Endothelial cell (in vitro differentiated cells): ENCODE data around the gene RND1. TPM values are rescaled to one million over a fixed set of nuclear protein-coding genes. Genes with fewer than 3 reads are reported as not detected.

Source experiments
- DNase-seq: peaks from one replicate; pipeline ENCODE4 v3.0.0; 2021; ENCODE audit warnings: low spot score
- H3K27ac Mint-ChIP-seq: one replicate; pipeline ENCODE4 v1.8.0; 2021; ENCODE audit warnings: mixed read lengths, inconsistent platforms; ENCODE audit not compliant: unreplicated experiment
- H3K27me3 Mint-ChIP-seq: one replicate; pipeline ENCODE4 v1.8.0; 2021; ENCODE audit warnings: mild to moderate bottlenecking, moderate library complexity, mixed read lengths, inconsistent platforms; ENCODE audit not compliant: unreplicated experiment
- H3K36me3 Mint-ChIP-seq: one replicate; pipeline ENCODE4 v1.8.0; 2021; ENCODE audit warnings: mild to moderate bottlenecking, low read depth, mixed read lengths, inconsistent platforms; ENCODE audit not compliant: unreplicated experiment
- H3K4me1 Mint-ChIP-seq: one replicate; pipeline ENCODE4 v1.8.0; 2021; ENCODE audit warnings: mild to moderate bottlenecking, mixed read lengths, inconsistent platforms; ENCODE audit not compliant: unreplicated experiment
- H3K4me3 Mint-ChIP-seq: one replicate; pipeline ENCODE4 v1.8.0; 2021; ENCODE audit warnings: mild to moderate bottlenecking, mixed read lengths, inconsistent platforms; ENCODE audit not compliant: unreplicated experiment
- H3K9me3 Mint-ChIP-seq: one replicate; pipeline ENCODE4 v1.8.0; 2021; ENCODE audit warnings: mixed read lengths, inconsistent platforms; ENCODE audit not compliant: unreplicated experiment
- CTCF ChIP-seq: fragments of 200-600 bp; sonication (generic); IDR thresholded peaks from one replicate; pipeline ENCODE4 v1.5.0; 2021; ENCODE audit warnings: antibody characterized with exemption; ENCODE audit not compliant: unreplicated experiment
- total RNA-seq: library from RNA; stranded (reverse); fragmentation: NEBNext Ultra II Directional; extraction: Animal tissue kit (Norgen Biotek cat#: 25700); gene quantifications from one replicate; pipeline ENCODE4 v1.2.1, GENCODE V29; 2021; ENCODE audit not compliant: unreplicated experiment

Gene RND1
- total RNA-seq, 1 donor from 2014 or later: 1.0 TPM

GRCh38 chr12:48838048-48838447, 27.6 kb downstream of the RND1 start:
- no peak for TF ChIP-seq CTCF
- Mint-ChIP-seq H3K27me3 (no peaks in the 10 kb centered on the region), H3K4me3 (peak overlapping the region; percentile 2), H3K4me1 (peaks cover 4% of the 10 kb centered on the region), H3K27ac (no peak overlapping the region), H3K9me3 (no peaks in the 10 kb centered on the region), H3K36me3 (peaks cover 54% of the 10 kb centered on the region)
- no peak for DNase-seq

GRCh38 chr12:48832321-48833060, 33.2 kb downstream of the RND1 start:
- peaks cover 7% of the 10 kb centered on the region for H3K27me3 Mint-ChIP-seq

GRCh38 chr12:48831257-48831656, 34.4 kb downstream of the RND1 start:
- no peak for TF ChIP-seq CTCF
- H3K36me3 Mint-ChIP-seq: peaks cover 55% of the 10 kb centered on the region
- H3K4me1 Mint-ChIP-seq: no peaks in the 10 kb centered on the region
- H3K9me3 Mint-ChIP-seq: no peaks in the 10 kb centered on the region
- H3K27ac Mint-ChIP-seq: no peak overlapping the region
- peaks cover 11% of the 10 kb centered on the region for H3K27me3 Mint-ChIP-seq
- H3K4me3 Mint-ChIP-seq: peak overlapping the region; percentile 63
- DNase-seq: no peak

More at GRCh38 chr12:48832321-48833060, 33.2 kb downstream of the RND1 start:
- no peak for DNase-seq
- peaks cover 64% of the 10 kb centered on the region for H3K36me3 Mint-ChIP-seq
- no peak for TF ChIP-seq CTCF
- no peak overlapping the region for H3K27ac Mint-ChIP-seq
- no peaks in the 10 kb centered on the region for H3K4me1 Mint-ChIP-seq
- H3K9me3 Mint-ChIP-seq: no peaks in the 10 kb centered on the region
- no peak overlapping the region for H3K4me3 Mint-ChIP-seq

- H3K36me3 Mint-ChIP-seq: peaks cover 61% of the 10 kb centered on the region
- no peaks in the 10 kb centered on the region for H3K9me3 Mint-ChIP-seq
- peak overlapping the region; percentile 24 for H3K27ac Mint-ChIP-seq
- no peak for DNase-seq
- TF ChIP-seq CTCF: no peak
- peaks cover 18% of the 10 kb centered on the region for H3K27me3 Mint-ChIP-seq
- H3K4me3 Mint-ChIP-seq: peak overlapping the region; percentile 71
- H3K4me1 Mint-ChIP-seq: peaks cover 2% of the 10 kb centered on the region
These were observed 36.7 kb downstream of the RND1 start for GRCh38 chr12:48828841-48829575.

- DNase-seq: no peak
- H3K27ac Mint-ChIP-seq: no peak overlapping the region
- peaks cover 18% of the 10 kb centered on the region for H3K27me3 Mint-ChIP-seq
- H3K9me3 Mint-ChIP-seq: no peaks in the 10 kb centered on the region
- H3K4me1 Mint-ChIP-seq: peaks cover 2% of the 10 kb centered on the region
- no peak for TF ChIP-seq CTCF
- H3K4me3 Mint-ChIP-seq: no peak overlapping the region
- peaks cover 55% of the 10 kb centered on the region for H3K36me3 Mint-ChIP-seq
These were observed 37.4 kb downstream of the RND1 start for GRCh38 chr12:48828293-48828692.
